Lung (tissue), 12 donors: ENCODE results near the gene BCL11A. TPM values are rescaled to one million over a fixed set of nuclear protein-coding genes. Genes with fewer than 3 reads are reported as not detected.

Experiments used
- ATAC-seq: fragments of 200-7000 bp; cut with Tn5 transposase; one replicate; pipeline ENCODE4 v1.9.1; 2020; ENCODE audit warnings: moderate number of reproducible peaks; ENCODE audit not compliant: insufficient read depth, low FRiP score
- DNase-seq, 3 donors: peaks; one replicate each; pipeline ENCODE4 v3.0.0-alpha.2; 2013 to 2017
- H3K27ac ChIP-seq, 2 donors: one replicate each; pipeline ENCODE4 v1.5.1; 2013; ENCODE audit warnings: mild to moderate bottlenecking in 2 of 2, moderate library complexity in 2 of 2, control low read depth in 1 of 2, inconsistent platforms in 1 of 2, low read depth in 1 of 2, low read length in 1 of 2
- H3K27me3 ChIP-seq, 3 donors: one replicate each; pipeline ENCODE4 v1.5.1; 2013; ENCODE audit warnings: low read length in 2 of 3; ENCODE audit not compliant: control insufficient read depth in 3 of 3, insufficient read depth in 3 of 3
- H3K36me3 ChIP-seq, 4 donors: one replicate each; pipeline ENCODE4 v1.5.1; 2013; ENCODE audit warnings: low read length in 4 of 4, mild to moderate bottlenecking in 1 of 4, moderate library complexity in 1 of 4; ENCODE audit not compliant: control insufficient read depth in 4 of 4, insufficient read depth in 4 of 4
- H3K4me1 ChIP-seq, 5 donors: one replicate each; pipeline ENCODE4 v1.5.1; 2013; ENCODE audit warnings: low read length in 5 of 5, mild to moderate bottlenecking in 2 of 5, moderate library complexity in 1 of 5; ENCODE audit not compliant: control insufficient read depth in 5 of 5, insufficient read depth in 5 of 5
- H3K4me3 ChIP-seq: one replicate; pipeline ENCODE4 v1.5.1; 2013; ENCODE audit warnings: mild to moderate bottlenecking, control low read depth, moderate library complexity
- H3K9ac ChIP-seq, 2 donors: one replicate each; pipeline ENCODE4 v1.5.1; 2013; ENCODE audit warnings: low read length in 2 of 2, control low read depth in 1 of 2; ENCODE audit not compliant: insufficient read depth in 1 of 2
- H3K9me3 ChIP-seq, 4 donors: one replicate each; pipeline ENCODE4 v1.5.1; 2013; ENCODE audit warnings: low read length in 3 of 4, mild to moderate bottlenecking in 1 of 4, moderate library complexity in 1 of 4; ENCODE audit not compliant: control insufficient read depth in 4 of 4, insufficient read depth in 3 of 4
- WGBS, 2 donors: extraction: QIAGEN DNeasy Blood & Tissue Kit; methylation state at CpG; one replicate each; pipeline ENCODE4 v1.1.7; 2013; 5-methylcytosine and 5-hydroxymethylcytosine counted together
- polyA plus RNA-seq, 2 donors: library from polyadenylated mRNA; stranded (reverse); fragments of 200-250 nt; gene quantifications; one replicate each; pipeline ENCODE4 v1.2.1, GENCODE V29; 2013
- total RNA-seq, 2 donors: library from RNA; depleted of rRNA in 1 of 2; stranded (reverse); fragments of >200 nt in 1 of 2; gene quantifications; one replicate each; pipeline ENCODE4 v1.2.1, GENCODE V29; 2014 to 2021
- TF ChIP-seq, protein P1 (sequence below): IDR thresholded peaks from 2 replicates; pipeline ENCODE4 v1.5.1; 2012; ENCODE audit warnings: mild to moderate bottlenecking; ENCODE audit errors: control extremely low read depth, extremely low read depth
- donor health status: control.
- donor health status: control.
- donor health status: Bipolar disorder and iron deficiency.
- donor health status: healthy.
- donor health status: DM: yes; HTN: yes; CAD: no.

The BCL11A gene
- total and polyA plus RNA-seq, 4 donors = 1.5 to 21.1 (median 4.7) TPM

DNA sequence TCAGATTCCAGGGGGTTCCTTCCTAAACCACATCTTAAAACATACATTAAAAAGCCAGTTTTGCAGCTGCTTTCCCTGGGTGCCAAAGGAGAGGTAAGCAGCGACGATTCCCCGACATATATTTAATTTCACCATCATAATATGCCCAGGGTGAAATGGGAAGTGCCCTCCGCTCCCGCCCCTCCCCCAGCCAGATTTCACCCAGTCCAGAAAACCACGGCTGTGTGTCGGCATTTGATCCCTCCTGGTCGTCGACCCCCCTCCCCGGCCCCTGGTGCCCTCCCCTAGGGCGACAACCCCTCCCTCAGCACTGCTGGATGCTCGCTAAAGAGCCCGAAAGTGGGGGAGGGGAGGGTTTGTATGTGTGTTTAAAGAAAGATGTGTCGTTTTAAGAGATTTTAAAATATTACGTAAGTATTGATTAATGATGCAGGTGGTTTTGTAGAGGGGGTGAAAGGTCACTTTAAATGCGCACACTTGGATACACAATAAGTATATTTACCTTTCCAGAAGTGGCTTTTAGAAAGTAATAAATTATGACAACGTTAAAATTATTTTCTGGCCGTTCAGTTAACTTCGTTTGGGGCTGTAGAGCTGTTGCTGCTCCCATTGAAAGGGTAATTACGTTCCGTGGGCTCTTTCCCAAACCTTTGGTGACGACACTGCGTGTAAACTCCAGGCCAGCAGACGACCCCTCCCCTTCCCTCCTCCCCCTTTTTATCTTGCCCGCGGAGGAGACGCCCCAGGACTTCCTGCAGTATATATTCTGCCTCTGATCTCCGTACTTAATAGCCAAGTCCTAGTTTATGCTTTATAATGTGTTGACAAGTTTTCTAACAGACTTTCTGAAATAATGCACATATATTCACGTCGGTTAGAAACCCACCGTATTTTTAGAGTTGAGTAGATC lies 3.4 kb upstream of the BCL11A start:
- H3K9me3 ChIP-seq = no peaks in the 10 kb centered on the region
- WGBS, 2 donors = 2 to 4% methylated on average over 31 of the region's 31 CpGs
- ATAC-seq = no peak
- no peak overlapping the region for H3K4me3 ChIP-seq
- peak overlapping the region in 1 of 2 donors; percentile 27 for H3K9ac ChIP-seq
- H3K27ac ChIP-seq = no peak overlapping the region
- H3K36me3 ChIP-seq = no peaks in the 10 kb centered on the region
- H3K27me3 ChIP-seq = peaks cover 2 to 54% (median 48%) of the 10 kb centered on the region in 3 donors
- peaks cover 0 to 17% (median 12%) of the 10 kb centered on the region in 5 donors for H3K4me1 ChIP-seq
- DNase-seq = peak in 2 of 3 donors; percentile 41 to 52
- TF ChIP-seq, protein P1, sequence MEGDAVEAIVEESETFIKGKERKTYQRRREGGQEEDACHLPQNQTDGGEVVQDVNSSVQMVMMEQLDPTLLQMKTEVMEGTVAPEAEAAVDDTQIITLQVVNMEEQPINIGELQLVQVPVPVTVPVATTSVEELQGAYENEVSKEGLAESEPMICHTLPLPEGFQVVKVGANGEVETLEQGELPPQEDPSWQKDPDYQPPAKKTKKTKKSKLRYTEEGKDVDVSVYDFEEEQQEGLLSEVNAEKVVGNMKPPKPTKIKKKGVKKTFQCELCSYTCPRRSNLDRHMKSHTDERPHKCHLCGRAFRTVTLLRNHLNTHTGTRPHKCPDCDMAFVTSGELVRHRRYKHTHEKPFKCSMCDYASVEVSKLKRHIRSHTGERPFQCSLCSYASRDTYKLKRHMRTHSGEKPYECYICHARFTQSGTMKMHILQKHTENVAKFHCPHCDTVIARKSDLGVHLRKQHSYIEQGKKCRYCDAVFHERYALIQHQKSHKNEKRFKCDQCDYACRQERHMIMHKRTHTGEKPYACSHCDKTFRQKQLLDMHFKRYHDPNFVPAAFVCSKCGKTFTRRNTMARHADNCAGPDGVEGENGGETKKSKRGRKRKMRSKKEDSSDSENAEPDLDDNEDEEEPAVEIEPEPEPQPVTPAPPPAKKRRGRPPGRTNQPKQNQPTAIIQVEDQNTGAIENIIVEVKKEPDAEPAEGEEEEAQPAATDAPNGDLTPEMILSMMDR = no peak

DNA sequence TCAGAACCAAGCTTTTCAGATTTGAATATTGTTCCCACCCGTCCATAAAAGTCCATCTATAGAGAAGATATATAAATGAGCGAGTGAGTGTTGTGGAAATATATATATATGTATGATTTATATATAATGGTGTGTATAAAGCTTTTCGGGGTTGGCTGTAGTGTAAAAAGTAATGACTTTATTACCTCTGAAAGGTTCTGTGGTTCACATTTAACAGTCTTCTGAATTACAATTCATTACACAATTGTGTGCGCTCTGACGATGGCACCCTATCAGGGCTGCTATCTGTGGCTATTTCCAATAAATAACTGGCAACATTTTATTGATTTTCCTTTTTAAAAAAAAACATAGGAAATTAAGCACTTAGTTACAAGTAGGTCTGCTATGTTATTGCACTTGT lies 2.7 kb upstream of the BCL11A start:
- peaks cover 2 to 54% (median 47%) of the 10 kb centered on the region in 3 donors for H3K27me3 ChIP-seq
- peaks cover 0 to 19% (median 12%) of the 10 kb centered on the region in 5 donors for H3K4me1 ChIP-seq
- no peaks in the 10 kb centered on the region for H3K9me3 ChIP-seq
- ATAC-seq = no peak
- no peak for DNase-seq
- H3K36me3 ChIP-seq = no peaks in the 10 kb centered on the region
- H3K27ac ChIP-seq = no peak overlapping the region
- TF ChIP-seq, protein P1 = no peak
- no peak overlapping the region for H3K9ac ChIP-seq
- no peak overlapping the region for H3K4me3 ChIP-seq
- WGBS, 2 donors = 16 to 33% methylated on average over 5 of the region's 5 CpGs

DNA sequence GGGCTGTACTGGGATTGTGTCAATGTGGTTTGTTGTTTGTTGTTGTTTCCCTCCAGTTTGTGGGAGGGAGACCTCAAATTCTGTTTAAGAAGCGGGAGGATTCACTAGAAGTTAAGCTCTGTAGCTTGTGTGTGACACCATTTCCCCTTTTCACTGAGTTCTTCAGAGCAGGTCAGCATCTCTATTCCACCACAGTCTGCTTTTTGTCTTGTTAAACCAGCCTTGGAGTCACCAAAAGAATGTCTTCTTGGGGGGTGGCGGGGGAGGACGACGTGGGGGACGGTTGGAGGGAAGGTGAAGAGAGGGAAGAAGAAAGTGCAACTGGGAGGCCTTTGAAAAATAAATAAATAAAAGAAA lies 2.3 kb upstream of the BCL11A start:
- Histone ChIP-seq H3K4me1 (peaks cover 0 to 19% (median 12%) of the 10 kb centered on the region in 5 donors), H3K4me3 (no peak overlapping the region), H3K27me3 (peaks cover 2 to 52% (median 47%) of the 10 kb centered on the region in 3 donors), H3K9me3 (no peaks in the 10 kb centered on the region), H3K9ac (peak overlapping the region in 1 of 2 donors; percentile 38), H3K27ac (no peak overlapping the region), H3K36me3 (no peaks in the 10 kb centered on the region)
- ATAC-seq = no peak
- TF ChIP-seq, protein P1 = no peak
- no peak for DNase-seq
- WGBS, 2 donors = 12 to 27% methylated on average over 5 of the region's 5 CpGs
